Karpas-422 (cell line): ENCODE data around the gene FGF1. TPM values are rescaled to one million over a fixed set of nuclear protein-coding genes. Genes with fewer than 3 reads are reported as not detected.

Experiments
- DNase-seq: peaks from one replicate; pipeline ENCODE4 v3.0.0-alpha.2; 2015
- H2AFZ ChIP-seq: fragments of 200-600 bp; sonication (generic); 2 replicates; pipeline ENCODE4 v1.6.1; 2014; ENCODE audit warnings: antibody characterized with exemption, low read length, mixed read lengths
- H3K27ac ChIP-seq: fragments of 200-600 bp; sonication (generic); 2 replicates; pipeline ENCODE4 v1.5.1; 2014; ENCODE audit warnings: mild to moderate bottlenecking, low read length, moderate library complexity
- H3K27me3 ChIP-seq: fragments of 200-600 bp; sonication (generic); 2 replicates; pipeline ENCODE4 v1.6.1; 2014; ENCODE audit warnings: low read length, mixed read lengths
- H3K36me3 ChIP-seq: fragments of 200-600 bp; sonication (generic); 2 replicates; pipeline ENCODE4 v1.6.1; 2014; ENCODE audit warnings: low read length, mixed read lengths; ENCODE audit not compliant: insufficient read depth
- H3K4me1 ChIP-seq: fragments of 200-600 bp; sonication (generic); 2 replicates; pipeline ENCODE4 v1.6.1; 2014; ENCODE audit warnings: mild to moderate bottlenecking, low read length, mixed read lengths
- H3K4me2 ChIP-seq: fragments of 200-600 bp; sonication (generic); 2 replicates; pipeline ENCODE4 v1.6.1; 2014; ENCODE audit warnings: low read length, low read depth, mild to moderate bottlenecking; ENCODE audit not compliant: poor library complexity, severe bottlenecking
- H3K4me3 ChIP-seq: fragments of 200-600 bp; sonication (generic); 2 replicates; pipeline ENCODE4 v1.5.1; 2014; ENCODE audit warnings: mild to moderate bottlenecking, antibody characterized with exemption, low read length, mixed read lengths
- H3K79me2 ChIP-seq: fragments of 200-600 bp; sonication (generic); 2 replicates; pipeline ENCODE4 v1.6.1; 2014; ENCODE audit warnings: mild to moderate bottlenecking, low read length, mixed read lengths
- H3K9ac ChIP-seq: fragments of 200-600 bp; sonication (generic); 2 replicates; pipeline ENCODE4 v1.6.0; 2014; ENCODE audit warnings: low read length
- H3K9me2 ChIP-seq: fragments of 200-600 bp; sonication (generic), shearing (Covaris generic); replicated peaks from 2 replicates; pipeline ENCODE4 v1.6.0; 2014; ENCODE audit warnings: mild to moderate bottlenecking, low read length, moderate library complexity; ENCODE audit not compliant: insufficient read depth
- H3K9me3 ChIP-seq: fragments of 300-700, 200-600 bp; sonication (generic); 2 replicates; pipeline ENCODE4 v1.6.1; 2014; ENCODE audit warnings: low read length, mixed read lengths
- H4K20me1 ChIP-seq: fragments of 200-600 bp; sonication (generic); 2 replicates; pipeline ENCODE4 v1.6.1; 2014; ENCODE audit warnings: mild to moderate bottlenecking, antibody characterized with exemption, low read length, low read depth; ENCODE audit not compliant: insufficient read depth
- total RNA-seq: library from RNA; depleted of rRNA; stranded (reverse); fragments of >200 nt; shearing (Covaris generic); gene quantifications from 2 replicates; pipeline ENCODE4 v1.2.3, GENCODE V29; 2014; ENCODE audit warnings: low replicate concordance; rRNA removed

FGF1 gene
- not detected in 2 replicates for total RNA-seq

DNA sequence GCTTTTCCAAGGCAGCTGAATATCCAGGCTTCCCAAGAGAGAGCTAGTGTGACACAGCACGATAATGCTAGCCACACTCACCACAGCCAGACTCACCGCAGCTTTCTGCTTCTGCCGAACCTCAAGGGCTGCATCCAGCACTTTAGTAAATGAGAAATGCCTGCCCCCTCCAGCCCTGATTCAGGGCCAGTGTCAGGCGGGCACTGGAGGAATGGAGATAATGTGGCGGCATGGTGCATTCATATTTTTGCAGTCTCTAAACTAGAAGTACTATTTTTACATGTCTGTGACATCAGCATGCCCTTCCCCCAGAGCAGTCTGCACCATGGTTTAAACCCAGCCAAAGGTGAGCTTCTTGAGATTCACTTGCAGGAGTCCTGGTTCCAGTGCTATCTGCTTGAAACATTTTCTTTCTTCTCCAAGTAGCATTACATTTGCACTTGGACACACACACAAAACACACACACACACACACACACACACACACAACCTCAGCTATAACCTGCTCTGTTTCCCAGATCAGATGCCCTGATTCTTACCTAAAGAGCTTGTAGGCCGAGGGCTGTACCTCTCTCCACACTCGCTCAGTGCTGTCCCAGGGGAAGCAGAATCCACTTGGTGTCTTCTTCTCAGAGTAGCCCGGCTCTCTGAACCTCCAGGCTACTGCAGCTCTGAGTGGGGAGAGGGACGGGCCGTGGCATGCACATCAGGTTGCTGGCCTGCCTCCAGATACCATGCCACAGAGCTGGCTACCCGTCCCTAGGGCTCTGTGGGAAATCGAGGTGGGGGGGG, at the start of gene FGF1:
Gene FGF1, minus strand, starts transcription at position 673 of the 792 bp plus-strand sequence. CDS start 71,963 bp downstream, outside the sequence.
- Histone ChIP-seq H4K20me1 (no peaks in the 10 kb centered on the region), H3K27ac (no peak within 1 kb of the TSS), H3K4me2 (no peak within 1 kb of the TSS), H3K27me3 (no peaks in the 10 kb centered on the region), H3K9ac (no peak within 1 kb of the TSS), H3K36me3 (no peaks in the 10 kb centered on the region), H3K4me1 (no peaks in the 10 kb centered on the region), H3K79me2 (no peaks in the 10 kb centered on the region), H3K9me3 (no peaks in the 10 kb centered on the region), H3K4me3 (no peak within 1 kb of the TSS), H3K9me2 (no peaks in the 10 kb centered on the region), H2AFZ (no peak within 1 kb of the TSS)
- DNase-seq, result no peak

GRCh38 chr5:142727735-142728047, 41.8 kb upstream of the FGF1 start:
- H3K27me3 ChIP-seq, result no peaks in the 10 kb centered on the region
- H3K4me1 ChIP-seq, result no peaks in the 10 kb centered on the region
- no peak overlapping the region for H3K9ac ChIP-seq
- DNase-seq, result no peak
- H3K4me2 ChIP-seq, result no peak overlapping the region
- H3K79me2 ChIP-seq, result no peaks in the 10 kb centered on the region
- H3K36me3 ChIP-seq, result no peaks in the 10 kb centered on the region
- no peak overlapping the region for H3K27ac ChIP-seq
- no peak overlapping the region for H3K4me3 ChIP-seq
- H3K9me2 ChIP-seq, result no peaks in the 10 kb centered on the region
- H3K9me3 ChIP-seq, result no peaks in the 10 kb centered on the region
- H4K20me1 ChIP-seq, result no peaks in the 10 kb centered on the region
- H2AFZ ChIP-seq, result no peak overlapping the region

- Histone ChIP-seq H3K9me2 (no peaks in the 10 kb centered on the region), H2AFZ (no peak overlapping the region), H3K36me3 (no peaks in the 10 kb centered on the region), H3K4me3 (no peak overlapping the region), H3K27me3 (no peaks in the 10 kb centered on the region), H3K4me1 (no peaks in the 10 kb centered on the region), H3K27ac (no peak overlapping the region), H3K4me2 (no peak overlapping the region), H3K9ac (no peak overlapping the region), H4K20me1 (no peaks in the 10 kb centered on the region), H3K79me2 (no peaks in the 10 kb centered on the region), H3K9me3 (no peaks in the 10 kb centered on the region)
- DNase-seq, result no peak
Measured at GRCh38 chr5:142726188-142726731, 40.4 kb upstream of the FGF1 start.

DNA sequence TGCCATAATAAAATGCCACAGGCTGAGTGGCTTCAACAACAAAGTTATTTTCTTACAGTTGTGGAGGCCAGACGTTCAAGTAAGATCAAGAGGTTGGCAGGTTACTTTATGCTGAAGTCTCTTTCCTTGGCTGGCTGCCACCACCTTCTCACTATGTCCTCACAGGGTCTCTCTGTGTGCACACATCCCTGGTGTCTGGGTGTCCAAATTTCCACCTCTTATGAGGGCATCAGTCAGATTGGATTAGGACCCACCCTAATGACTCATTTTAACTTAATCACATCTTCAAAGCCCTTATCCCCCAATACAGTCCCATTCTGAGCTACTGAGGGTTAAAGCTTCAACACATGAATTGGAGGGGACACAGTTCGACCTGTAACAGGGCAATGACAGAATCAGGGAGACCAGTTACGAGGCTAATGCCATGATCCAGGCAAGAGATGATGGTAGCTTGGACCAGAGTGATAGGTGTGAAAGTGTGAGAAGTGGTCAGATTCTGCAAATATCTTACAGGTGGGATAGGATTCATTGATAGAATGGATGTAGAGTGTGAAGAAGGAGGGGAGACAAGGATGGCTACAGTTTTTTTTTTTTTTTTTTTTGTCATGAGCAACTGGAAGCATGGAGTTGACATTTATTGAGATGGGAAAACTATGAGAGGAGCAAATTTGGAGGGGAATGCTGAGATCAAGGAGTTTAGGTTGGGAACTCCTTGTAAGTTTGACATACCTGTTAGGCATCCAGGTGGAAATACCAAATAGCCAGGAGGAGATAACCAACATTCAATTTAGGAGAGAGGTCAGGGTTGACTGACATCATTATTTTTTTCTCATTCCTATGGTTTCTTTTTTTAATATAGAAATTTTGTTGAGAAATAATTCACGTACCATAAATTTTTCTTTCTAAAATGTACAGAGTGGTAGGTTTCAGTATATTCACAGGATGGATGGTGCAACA, 39.6 kb upstream of the FGF1 start:
- Histone ChIP-seq H3K4me2 (no peak overlapping the region), H3K27ac (no peak overlapping the region), H2AFZ (no peak overlapping the region), H3K4me1 (no peaks in the 10 kb centered on the region), H4K20me1 (no peaks in the 10 kb centered on the region), H3K4me3 (no peak overlapping the region), H3K9me2 (no peaks in the 10 kb centered on the region), H3K79me2 (no peaks in the 10 kb centered on the region), H3K36me3 (no peaks in the 10 kb centered on the region), H3K27me3 (no peaks in the 10 kb centered on the region), H3K9ac (no peak overlapping the region), H3K9me3 (no peaks in the 10 kb centered on the region)
- no peak for DNase-seq

DNA sequence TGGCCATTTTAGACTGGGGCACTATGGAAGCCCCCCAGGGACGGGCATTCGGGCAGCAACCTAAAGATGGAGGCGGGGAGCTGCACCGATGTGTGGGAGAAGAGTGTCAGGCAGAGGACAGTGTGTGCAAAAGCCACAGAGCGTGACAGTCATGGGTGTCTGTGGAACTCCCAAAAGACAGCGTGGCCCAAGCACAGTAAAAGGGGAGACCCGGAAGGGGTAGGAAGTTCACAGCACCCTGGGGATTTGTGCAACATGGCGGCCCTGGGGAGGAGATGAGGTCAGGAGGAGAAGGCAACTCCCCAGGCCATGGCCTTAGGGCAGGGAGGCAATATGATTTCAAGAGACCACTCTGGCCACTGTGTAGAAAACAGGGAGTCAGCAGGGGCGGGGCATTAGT, 38.9 kb upstream of the FGF1 start:
- no peak overlapping the region for H3K4me3 ChIP-seq
- DNase-seq, result no peak
- no peaks in the 10 kb centered on the region for H3K36me3 ChIP-seq
- no peaks in the 10 kb centered on the region for H3K27me3 ChIP-seq
- no peak overlapping the region for H3K27ac ChIP-seq
- H3K9me2 ChIP-seq, result no peaks in the 10 kb centered on the region
- H3K4me2 ChIP-seq, result no peak overlapping the region
- H4K20me1 ChIP-seq, result no peaks in the 10 kb centered on the region
- H3K4me1 ChIP-seq, result no peaks in the 10 kb centered on the region
- no peaks in the 10 kb centered on the region for H3K9me3 ChIP-seq
- no peak overlapping the region for H2AFZ ChIP-seq
- H3K9ac ChIP-seq, result no peak overlapping the region
- no peaks in the 10 kb centered on the region for H3K79me2 ChIP-seq

DNA sequence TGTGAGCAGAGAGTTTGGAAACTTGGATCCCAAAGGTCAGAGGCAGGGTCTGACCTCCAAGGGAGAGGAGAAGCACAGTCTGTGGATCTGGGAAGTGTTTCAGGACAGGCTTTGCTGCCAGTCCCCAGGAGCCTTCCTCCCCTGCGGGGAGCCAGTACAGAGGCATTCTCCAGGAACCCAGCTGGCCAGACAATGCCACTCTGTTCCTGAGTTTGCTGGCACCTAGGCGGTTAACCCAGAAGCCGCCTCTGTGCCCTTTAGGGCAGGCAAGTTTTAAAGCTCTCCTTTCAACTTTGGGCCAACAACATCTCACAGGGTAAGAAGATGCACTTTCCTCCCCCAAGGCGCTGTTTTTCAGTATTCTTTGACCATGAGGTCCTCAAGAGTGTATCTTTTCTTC, 37.0 kb upstream of the FGF1 start:
- H4K20me1 ChIP-seq, result no peaks in the 10 kb centered on the region
- no peaks in the 10 kb centered on the region for H3K9me3 ChIP-seq
- no peaks in the 10 kb centered on the region for H3K27me3 ChIP-seq
- no peak overlapping the region for H3K9ac ChIP-seq
- H2AFZ ChIP-seq, result no peak overlapping the region
- no peak for DNase-seq
- no peak overlapping the region for H3K4me3 ChIP-seq
- H3K4me2 ChIP-seq, result no peak overlapping the region
- H3K9me2 ChIP-seq, result no peaks in the 10 kb centered on the region
- H3K79me2 ChIP-seq, result no peaks in the 10 kb centered on the region
- no peaks in the 10 kb centered on the region for H3K4me1 ChIP-seq
- H3K36me3 ChIP-seq, result no peaks in the 10 kb centered on the region
- no peak overlapping the region for H3K27ac ChIP-seq

DNA sequence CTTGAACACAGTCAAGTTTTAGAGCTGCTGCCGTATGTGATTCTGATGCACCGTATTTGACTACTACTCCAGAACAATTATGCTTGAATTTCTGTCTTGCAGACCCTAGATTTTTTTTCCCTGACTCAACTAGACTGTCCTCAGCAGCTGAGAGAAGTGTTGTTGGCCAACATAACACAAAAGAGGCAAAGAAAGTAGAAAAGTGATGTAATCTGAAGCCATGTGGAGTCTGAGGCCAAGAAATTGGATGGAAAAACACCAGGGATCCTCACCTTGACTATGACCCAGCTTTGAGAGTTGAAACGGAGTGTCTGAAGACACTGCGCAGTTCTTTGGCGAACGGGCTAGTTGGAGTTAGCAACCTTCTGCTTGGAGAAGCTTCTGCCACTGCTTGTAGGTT, 36.3 kb upstream of the FGF1 start:
- Histone ChIP-seq H3K9ac (no peak overlapping the region), H3K4me1 (no peaks in the 10 kb centered on the region), H3K36me3 (no peaks in the 10 kb centered on the region), H3K9me2 (no peaks in the 10 kb centered on the region), H2AFZ (no peak overlapping the region), H3K27me3 (no peaks in the 10 kb centered on the region), H3K9me3 (no peaks in the 10 kb centered on the region), H3K79me2 (no peaks in the 10 kb centered on the region), H3K4me3 (no peak overlapping the region), H4K20me1 (no peaks in the 10 kb centered on the region), H3K27ac (no peak overlapping the region), H3K4me2 (no peak overlapping the region)
- no peak for DNase-seq

- no peak overlapping the region for H3K27ac ChIP-seq
- H3K4me2 ChIP-seq, result no peak overlapping the region
- no peak overlapping the region for H2AFZ ChIP-seq
- no peaks in the 10 kb centered on the region for H3K79me2 ChIP-seq
- H3K27me3 ChIP-seq, result no peaks in the 10 kb centered on the region
- no peaks in the 10 kb centered on the region for H3K9me3 ChIP-seq
- no peaks in the 10 kb centered on the region for H3K4me1 ChIP-seq
- no peaks in the 10 kb centered on the region for H3K9me2 ChIP-seq
- H3K36me3 ChIP-seq, result no peaks in the 10 kb centered on the region
- no peak for DNase-seq
- no peak overlapping the region for H3K4me3 ChIP-seq
- H3K9ac ChIP-seq, result no peak overlapping the region
- H4K20me1 ChIP-seq, result no peaks in the 10 kb centered on the region
Measured at GRCh38 chr5:142720641-142721271, 34.9 kb upstream of the FGF1 start.
